ENCODE data around the gene SRRM4.
"Not testable (repeated sequence)": the region's sequence is repeated elsewhere in the genome, so short reads cannot be mapped to it uniquely, and the experiment has no call there.

SRRM4 gene

GRCh38 chr12:119102274-119102673, 120.9 kb downstream of the SRRM4 start:
- DNase-seq (ENCODE audit: low read depth), result no peak
- H3K4me3 ChIP-seq (ENCODE audit: low read depth, low read length), result no peak overlapping the region
- no peak for TF ChIP-seq POLR2A (IDR thresholded peaks at IDR 0.05; ENCODE audit: extremely low read depth, insufficient read length)
- TF ChIP-seq MYC (IDR thresholded peaks at IDR 0.05; ENCODE audit: low read depth, low read length), result no peak
- no peak for TF ChIP-seq MAX (IDR thresholded peaks at IDR 0.05; ENCODE audit: low read depth, low read length)
- no peak for TF ChIP-seq CTCF (IDR thresholded peaks at IDR 0.05; ENCODE audit: low read depth, low read length)

- no peak for TF ChIP-seq MYC (IDR thresholded peaks at IDR 0.05; ENCODE audit: low read depth, low read length)
- no peak for TF ChIP-seq POLR2A (IDR thresholded peaks at IDR 0.05; ENCODE audit: extremely low read depth, insufficient read length)
- no peak for TF ChIP-seq CTCF (IDR thresholded peaks at IDR 0.05; ENCODE audit: low read depth, low read length)
- no peak for TF ChIP-seq MAX (IDR thresholded peaks at IDR 0.05; ENCODE audit: low read depth, low read length)
- H3K4me3 ChIP-seq (ENCODE audit: low read depth, low read length), result no peak overlapping the region
- no peak for DNase-seq (ENCODE audit: low read depth)
Observed at GRCh38 chr12:119102714-119103113, 121.4 kb downstream of the SRRM4 start.

- not testable (repeated sequence) for DNase-seq (ENCODE audit: low read depth)
Observed at GRCh38 chr12:119104969-119105368, 123.6 kb downstream of the SRRM4 start.

GRCh38 chr12:119113496-119113986, 132.2 kb downstream of the SRRM4 start:
- no peak overlapping the region for H3K4me3 ChIP-seq (ENCODE audit: low read depth, low read length)
- TF ChIP-seq CTCF (IDR thresholded peaks at IDR 0.05; ENCODE audit: low read depth, low read length) (no peak), MYC (IDR thresholded peaks at IDR 0.05; ENCODE audit: low read depth, low read length) (no peak), MAX (IDR thresholded peaks at IDR 0.05; ENCODE audit: low read depth, low read length) (no peak), POLR2A (IDR thresholded peaks at IDR 0.05; ENCODE audit: extremely low read depth, insufficient read length) (no peak)
- DNase-seq (ENCODE audit: low read depth), result no peak

More at GRCh38 chr12:119104969-119105368, 123.6 kb downstream of the SRRM4 start:
- H3K4me3 ChIP-seq (ENCODE audit: low read depth, low read length), result not testable (repeated sequence)

GRCh38 chr12:119114294-119114693, 133.0 kb downstream of the SRRM4 start:
- TF ChIP-seq MAX (IDR thresholded peaks at IDR 0.05; ENCODE audit: low read depth, low read length) (no peak), MYC (IDR thresholded peaks at IDR 0.05; ENCODE audit: low read depth, low read length) (no peak), POLR2A (IDR thresholded peaks at IDR 0.05; ENCODE audit: extremely low read depth, insufficient read length) (no peak), CTCF (IDR thresholded peaks at IDR 0.05; ENCODE audit: low read depth, low read length) (no peak)
- DNase-seq (ENCODE audit: low read depth), result no peak
- no peak overlapping the region for H3K4me3 ChIP-seq (ENCODE audit: low read depth, low read length)

GRCh38 chr12:119115296-119115905, 134.1 kb downstream of the SRRM4 start:
- no peak overlapping the region for H3K4me3 ChIP-seq (ENCODE audit: low read depth, low read length)
- peak; percentile 62 for DNase-seq (ENCODE audit: low read depth)
- TF ChIP-seq CTCF (IDR thresholded peaks at IDR 0.05; ENCODE audit: low read depth, low read length), result peak; percentile 90
- TF ChIP-seq POLR2A (IDR thresholded peaks at IDR 0.05; ENCODE audit: extremely low read depth, insufficient read length), result no peak
- no peak for TF ChIP-seq MAX (IDR thresholded peaks at IDR 0.05; ENCODE audit: low read depth, low read length)

All from NB4 (cell line).